HepG2 (cell line): Measurements from ENCODE around the gene SELENOV. TPM values are rescaled to one million over a fixed set of nuclear protein-coding genes. Genes with fewer than 3 reads are reported as not detected.
A peak's percentile ranks its signal among the peaks of the same experiment; 100 is the strongest.

ENCODE experiments used
- MEIS1 ChIP-seq: sonication (generic); formaldehyde crosslinking; IDR thresholded peaks from 2 replicates; pipeline ENCODE4 v1.9.0; 2021; ENCODE audit warnings: mild to moderate bottlenecking, missing genetic modification reagents, moderate library complexity, borderline replicate concordance
- NFKB2 ChIP-seq: sonication (generic); formaldehyde crosslinking; IDR thresholded peaks from 2 replicates; pipeline ENCODE4 v1.4.0; 2020; ENCODE audit warnings: missing genetic modification reagents, borderline replicate concordance
- SIX4 ChIP-seq: sonication (generic); formaldehyde crosslinking; IDR thresholded peaks from 2 replicates; pipeline ENCODE4 v1.4.0; 2020; ENCODE audit warnings: missing genetic modification reagents
- ZFP36L1 ChIP-seq: sonication (generic); formaldehyde crosslinking; IDR thresholded peaks from 2 replicates; pipeline ENCODE4 v1.8.0; 2022; ENCODE audit warnings: mild to moderate bottlenecking, missing genetic modification reagents, moderate library complexity
- ZFY ChIP-seq: sonication (generic); formaldehyde crosslinking; IDR thresholded peaks from 2 replicates; pipeline ENCODE4 v1.4.0; 2020; ENCODE audit warnings: missing genetic modification reagents
- ZMYM3 ChIP-seq: sonication (generic); formaldehyde crosslinking; IDR thresholded peaks from 2 replicates; pipeline ENCODE4 v1.5.1; 2020; ENCODE audit warnings: mild to moderate bottlenecking, missing genetic modification reagents
- ZNF205 ChIP-seq: IDR thresholded peaks from 2 replicates; pipeline ENCODE4 v1.6.1; 2018; ENCODE audit warnings: missing biosample characterization, missing genetic modification reagents
- ZNF275 ChIP-seq: sonication (generic); formaldehyde crosslinking; IDR thresholded peaks from 2 replicates; pipeline ENCODE4 v1.8.0; 2022; ENCODE audit warnings: missing genetic modification reagents, mild to moderate bottlenecking, inconsistent platforms, borderline replicate concordance
- ZNF326 ChIP-seq: sonication (generic); formaldehyde crosslinking; IDR thresholded peaks from 2 replicates; pipeline ENCODE4 v1.4.0; 2020; ENCODE audit warnings: missing genetic modification reagents, borderline replicate concordance
- ZNF431 ChIP-seq: sonication (generic); formaldehyde crosslinking; IDR thresholded peaks from 2 replicates; pipeline ENCODE4 v1.9.0; 2022; ENCODE audit warnings: missing genetic modification reagents, low read depth, mild to moderate bottlenecking, borderline replicate concordance
- ZNF468 ChIP-seq: sonication (generic); formaldehyde crosslinking; IDR thresholded peaks from 2 replicates; pipeline ENCODE4 v1.8.0; 2022; ENCODE audit warnings: mild to moderate bottlenecking, moderate library complexity, missing genetic modification reagents
- ZNF501 ChIP-seq: sonication (generic); formaldehyde crosslinking; IDR thresholded peaks from 2 replicates; pipeline ENCODE4 v1.5.1; 2020; ENCODE audit warnings: mild to moderate bottlenecking, moderate library complexity, missing genetic modification reagents
- ZNF770 ChIP-seq: sonication (generic); formaldehyde crosslinking; IDR thresholded peaks from 2 replicates; pipeline ENCODE4 v1.5.0; 2020; ENCODE audit warnings: mild to moderate bottlenecking, missing genetic modification reagents
- polyA plus RNA-seq, 8 experiments: library from polyadenylated mRNA; depleted of rRNA in 3 of 8; stranded (reverse) in 7 of 8; unstranded in 1 of 8; fragments of >200 nt; fragmentation: Illumina TruSeq in 4 of 8; extraction: Trizol in 4 of 8; gene quantifications; 2 replicates each; pipeline versions ENCODE4 v1.2.1 to v1.2.3, GENCODE V29; 2011 to 2016; ENCODE audit warnings: low read depth in 4 of 8, missing spikeins in 1 of 8, mixed read lengths in 1 of 8; ENCODE audit not compliant: insufficient read depth in 1 of 8
- total RNA-seq, 5 experiments: library from RNA; depleted of rRNA; stranded (reverse); fragments of >200 nt; fragmentation: Illumina TruSeq; extraction: Trizol; gene quantifications; 2 replicates each; pipeline ENCODE4 v1.2.3, GENCODE V29; 2016; ENCODE audit warnings: low read depth in 1 of 5
- TF ChIP-seq, protein P1 (sequence below): sonication (generic); formaldehyde crosslinking; IDR thresholded peaks from 2 replicates; pipeline ENCODE4 v1.8.0; 2022; ENCODE audit warnings: mild to moderate bottlenecking, missing genetic modification reagents; ENCODE audit not compliant: insufficient replicate concordance
- TF ChIP-seq, protein P2 (sequence below): sonication (generic); formaldehyde crosslinking; IDR thresholded peaks from 2 replicates; pipeline ENCODE4 v1.8.1; 2023; ENCODE audit warnings: mild to moderate bottlenecking, missing genetic modification reagents
- TF ChIP-seq, protein P3 (sequence below): IDR thresholded peaks from 2 replicates; pipeline ENCODE4 v1.6.1; 2016; ENCODE audit warnings: missing compliant biosample characterization, missing genetic modification reagents, borderline replicate concordance
- TF ChIP-seq, protein P4 (sequence below): sonication (generic); formaldehyde crosslinking; IDR thresholded peaks from 2 replicates; pipeline ENCODE4 v1.9.0; 2022; ENCODE audit warnings: low read depth, missing genetic modification reagents

The SELENOV gene
- total and polyA plus RNA-seq, 2 of the 13 experiments (the other 11 are each of a cell fraction or from before 2014, with no cell fraction given), result not detected

GRCh38 chr19:39532233-39533002 lies 17.5 kb downstream of the SELENOV start, which contains the start of gene EID2B (continued):
- TF ChIP-seq, protein P1, sequence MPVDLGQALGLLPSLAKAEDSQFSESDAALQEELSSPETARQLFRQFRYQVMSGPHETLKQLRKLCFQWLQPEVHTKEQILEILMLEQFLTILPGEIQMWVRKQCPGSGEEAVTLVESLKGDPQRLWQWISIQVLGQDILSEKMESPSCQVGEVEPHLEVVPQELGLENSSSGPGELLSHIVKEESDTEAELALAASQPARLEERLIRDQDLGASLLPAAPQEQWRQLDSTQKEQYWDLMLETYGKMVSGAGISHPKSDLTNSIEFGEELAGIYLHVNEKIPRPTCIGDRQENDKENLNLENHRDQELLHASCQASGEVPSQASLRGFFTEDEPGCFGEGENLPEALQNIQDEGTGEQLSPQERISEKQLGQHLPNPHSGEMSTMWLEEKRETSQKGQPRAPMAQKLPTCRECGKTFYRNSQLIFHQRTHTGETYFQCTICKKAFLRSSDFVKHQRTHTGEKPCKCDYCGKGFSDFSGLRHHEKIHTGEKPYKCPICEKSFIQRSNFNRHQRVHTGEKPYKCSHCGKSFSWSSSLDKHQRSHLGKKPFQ (CRISPR knock-in tag), result no peak
- peak; percentile 74 for TF ChIP-seq ZNF501
- TF ChIP-seq ZNF431 (CRISPR knock-in tag), result no peak
- no peak for TF ChIP-seq ZFP36L1 (CRISPR knock-in tag)
- TF ChIP-seq ZNF770, result peak; percentile 61; the same call in 1 of the 2 replicates
- TF ChIP-seq, protein P2, sequence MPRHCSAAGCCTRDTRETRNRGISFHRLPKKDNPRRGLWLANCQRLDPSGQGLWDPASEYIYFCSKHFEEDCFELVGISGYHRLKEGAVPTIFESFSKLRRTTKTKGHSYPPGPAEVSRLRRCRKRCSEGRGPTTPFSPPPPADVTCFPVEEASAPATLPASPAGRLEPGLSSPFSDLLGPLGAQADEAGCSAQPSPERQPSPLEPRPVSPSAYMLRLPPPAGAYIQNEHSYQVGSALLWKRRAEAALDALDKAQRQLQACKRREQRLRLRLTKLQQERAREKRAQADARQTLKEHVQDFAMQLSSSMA (CRISPR knock-in tag), result peak; percentile 80; the same call in 1 of the 2 replicates
- TF ChIP-seq ZMYM3, result no peak
- TF ChIP-seq NFKB2 (CRISPR knock-in tag), result peak; percentile 49; the same call in 1 of the 2 replicates
- TF ChIP-seq SIX4 (CRISPR knock-in tag), result no peak
- TF ChIP-seq ZNF326 (CRISPR knock-in tag), result no peak
- peak; percentile 96 for TF ChIP-seq ZFY
- TF ChIP-seq MEIS1 (CRISPR knock-in tag), result peak; percentile 91
- TF ChIP-seq, protein P3, sequence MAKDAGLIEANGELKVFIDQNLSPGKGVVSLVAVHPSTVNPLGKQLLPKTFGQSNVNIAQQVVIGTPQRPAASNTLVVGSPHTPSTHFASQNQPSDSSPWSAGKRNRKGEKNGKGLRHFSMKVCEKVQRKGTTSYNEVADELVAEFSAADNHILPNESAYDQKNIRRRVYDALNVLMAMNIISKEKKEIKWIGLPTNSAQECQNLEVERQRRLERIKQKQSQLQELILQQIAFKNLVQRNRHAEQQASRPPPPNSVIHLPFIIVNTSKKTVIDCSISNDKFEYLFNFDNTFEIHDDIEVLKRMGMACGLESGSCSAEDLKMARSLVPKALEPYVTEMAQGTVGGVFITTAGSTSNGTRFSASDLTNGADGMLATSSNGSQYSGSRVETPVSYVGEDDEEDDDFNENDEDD (CRISPR knock-in tag), result peak; percentile 79
- TF ChIP-seq ZNF468 (CRISPR knock-in tag), result no peak
- peak; percentile 99 for TF ChIP-seq ZNF205 (CRISPR knock-in tag)
- TF ChIP-seq ZNF275, result 0 out of 2 replicates have a peak, but pooled peaks have one; percentile 29
- TF ChIP-seq, protein P4, sequence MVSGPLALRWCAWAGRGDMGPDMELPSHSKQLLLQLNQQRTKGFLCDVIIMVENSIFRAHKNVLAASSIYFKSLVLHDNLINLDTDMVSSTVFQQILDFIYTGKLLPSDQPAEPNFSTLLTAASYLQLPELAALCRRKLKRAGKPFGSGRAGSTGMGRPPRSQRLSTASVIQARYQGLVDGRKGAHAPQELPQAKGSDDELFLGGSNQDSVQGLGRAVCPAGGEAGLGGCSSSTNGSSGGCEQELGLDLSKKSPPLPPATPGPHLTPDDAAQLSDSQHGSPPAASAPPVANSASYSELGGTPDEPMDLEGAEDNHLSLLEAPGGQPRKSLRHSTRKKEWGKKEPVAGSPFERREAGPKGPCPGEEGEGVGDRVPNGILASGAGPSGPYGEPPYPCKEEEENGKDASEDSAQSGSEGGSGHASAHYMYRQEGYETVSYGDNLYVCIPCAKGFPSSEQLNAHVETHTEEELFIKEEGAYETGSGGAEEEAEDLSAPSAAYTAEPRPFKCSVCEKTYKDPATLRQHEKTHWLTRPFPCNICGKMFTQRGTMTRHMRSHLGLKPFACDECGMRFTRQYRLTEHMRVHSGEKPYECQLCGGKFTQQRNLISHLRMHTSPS (CRISPR knock-in tag), result no peak
